GM18520 (cell line): ENCODE measurements around the gene MYO9A.
A peak's percentile ranks its signal among the peaks of the same experiment; 100 is the strongest.

Experiments
- ATAC-seq: cut with Tn5 transposase; IDR thresholded peaks from one replicate; pipeline ENCODE4 v1.9.1; 2021; ENCODE audit not compliant: unreplicated experiment

Gene MYO9A, protein sequence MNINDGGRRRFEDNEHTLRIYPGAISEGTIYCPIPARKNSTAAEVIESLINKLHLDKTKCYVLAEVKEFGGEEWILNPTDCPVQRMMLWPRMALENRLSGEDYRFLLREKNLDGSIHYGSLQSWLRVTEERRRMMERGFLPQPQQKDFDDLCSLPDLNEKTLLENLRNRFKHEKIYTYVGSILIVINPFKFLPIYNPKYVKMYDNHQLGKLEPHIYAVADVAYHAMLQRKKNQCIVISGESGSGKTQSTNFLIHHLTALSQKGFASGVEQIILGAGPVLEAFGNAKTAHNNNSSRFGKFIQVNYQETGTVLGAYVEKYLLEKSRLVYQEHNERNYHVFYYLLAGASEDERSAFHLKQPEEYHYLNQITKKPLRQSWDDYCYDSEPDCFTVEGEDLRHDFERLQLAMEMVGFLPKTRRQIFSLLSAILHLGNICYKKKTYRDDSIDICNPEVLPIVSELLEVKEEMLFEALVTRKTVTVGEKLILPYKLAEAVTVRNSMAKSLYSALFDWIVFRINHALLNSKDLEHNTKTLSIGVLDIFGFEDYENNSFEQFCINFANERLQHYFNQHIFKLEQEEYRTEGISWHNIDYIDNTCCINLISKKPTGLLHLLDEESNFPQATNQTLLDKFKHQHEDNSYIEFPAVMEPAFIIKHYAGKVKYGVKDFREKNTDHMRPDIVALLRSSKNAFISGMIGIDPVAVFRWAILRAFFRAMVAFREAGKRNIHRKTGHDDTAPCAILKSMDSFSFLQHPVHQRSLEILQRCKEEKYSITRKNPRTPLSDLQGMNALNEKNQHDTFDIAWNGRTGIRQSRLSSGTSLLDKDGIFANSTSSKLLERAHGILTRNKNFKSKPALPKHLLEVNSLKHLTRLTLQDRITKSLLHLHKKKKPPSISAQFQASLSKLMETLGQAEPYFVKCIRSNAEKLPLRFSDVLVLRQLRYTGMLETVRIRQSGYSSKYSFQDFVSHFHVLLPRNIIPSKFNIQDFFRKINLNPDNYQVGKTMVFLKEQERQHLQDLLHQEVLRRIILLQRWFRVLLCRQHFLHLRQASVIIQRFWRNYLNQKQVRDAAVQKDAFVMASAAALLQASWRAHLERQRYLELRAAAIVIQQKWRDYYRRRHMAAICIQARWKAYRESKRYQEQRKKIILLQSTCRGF (N-terminal part only)

DNA sequence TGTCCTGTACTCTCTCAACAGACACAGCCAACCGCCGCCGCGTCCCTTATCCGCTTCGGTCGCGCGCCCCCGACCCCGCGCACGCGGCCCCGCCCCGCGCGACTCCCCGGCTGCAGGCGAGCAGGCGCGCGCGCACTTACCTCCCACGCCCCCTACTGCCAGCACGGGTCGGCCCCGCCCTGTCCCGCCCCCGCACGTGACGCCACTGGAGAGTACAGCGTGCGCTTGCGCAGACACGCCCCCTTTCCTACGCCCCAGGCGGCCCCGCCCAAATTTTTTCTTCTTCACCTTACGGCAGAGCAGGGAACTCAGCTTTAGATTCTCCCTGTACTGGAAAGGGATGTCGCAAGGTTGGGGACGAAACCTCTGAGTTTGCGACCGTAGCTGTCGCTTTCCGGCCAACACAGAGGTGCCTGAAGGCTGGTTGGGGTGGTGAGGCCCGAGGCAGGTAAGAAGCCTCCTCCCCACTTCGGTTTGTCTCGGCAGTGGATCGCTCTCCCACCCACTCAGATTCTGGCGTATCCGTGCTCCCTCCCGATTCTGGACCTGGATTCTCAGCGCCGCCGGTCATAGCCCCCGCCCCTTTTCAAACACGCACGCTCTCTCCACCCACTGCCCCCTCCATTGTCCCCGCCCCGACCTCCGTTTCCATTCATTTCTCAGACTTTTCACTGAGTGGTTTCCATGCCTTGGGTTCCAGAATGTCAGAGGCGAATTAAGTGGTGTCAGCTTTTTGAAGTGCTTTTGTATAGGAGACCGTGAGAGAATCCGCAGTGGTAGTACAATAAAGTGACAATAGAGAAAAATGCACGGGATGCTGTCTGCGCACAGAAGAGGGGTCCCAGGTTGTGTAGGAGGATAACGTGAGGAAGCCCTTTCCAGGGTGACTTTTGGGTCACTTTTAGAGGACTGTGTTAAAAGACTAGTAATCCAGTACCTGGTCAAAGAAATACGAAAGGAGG, at the start of gene MYO9A, which contains the start of gene SENP8:
Gene MYO9A (minus strand): TSS at position 134 of the 962 bp plus-strand sequence. CDS start 71,587 bp downstream, outside the sequence.
Gene SENP8 (plus strand): TSS at position 387 of the 962 bp plus-strand sequence. CDS start 21,221 bp downstream, outside the sequence.
- peak; percentile 63 for ATAC-seq

GRCh38 chr15:72167445-72167844, 49.5 kb upstream of the MYO9A start:
- no peak for ATAC-seq

DNA sequence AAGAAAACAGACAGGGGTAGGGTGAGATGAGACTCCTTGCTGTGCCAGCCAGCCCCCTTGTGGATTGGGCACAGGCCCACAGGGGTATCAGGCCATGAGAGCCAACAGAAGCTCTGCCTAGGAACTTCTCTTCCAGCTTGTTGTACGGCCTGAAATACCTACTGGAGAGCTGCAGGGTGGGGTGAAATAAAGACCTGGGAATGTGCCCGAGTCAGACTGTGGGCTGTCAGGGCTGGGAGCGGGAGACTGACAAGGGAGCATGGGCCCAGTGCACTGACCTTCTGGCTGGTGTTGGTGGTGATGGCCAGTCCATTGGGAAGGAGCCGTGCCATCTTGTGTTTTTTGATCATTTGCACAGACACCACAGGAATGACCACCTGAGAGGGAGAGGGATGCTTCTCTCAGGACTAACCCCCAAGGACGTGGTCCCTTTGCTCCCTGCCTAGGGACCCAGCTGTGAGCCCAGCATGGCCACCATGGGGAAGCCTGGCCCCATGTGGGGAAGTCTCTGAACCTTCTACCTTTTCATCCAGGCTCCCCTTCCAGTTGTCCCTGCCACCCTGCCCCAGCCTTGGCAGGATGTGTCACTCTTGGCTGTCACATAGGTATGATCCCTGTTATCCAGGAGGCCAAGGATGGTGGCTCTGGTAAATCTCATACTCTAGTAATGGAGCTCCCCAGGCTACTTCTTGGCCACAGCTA, 48.9 kb upstream of the MYO9A start:
- ATAC-seq = no peak

DNA sequence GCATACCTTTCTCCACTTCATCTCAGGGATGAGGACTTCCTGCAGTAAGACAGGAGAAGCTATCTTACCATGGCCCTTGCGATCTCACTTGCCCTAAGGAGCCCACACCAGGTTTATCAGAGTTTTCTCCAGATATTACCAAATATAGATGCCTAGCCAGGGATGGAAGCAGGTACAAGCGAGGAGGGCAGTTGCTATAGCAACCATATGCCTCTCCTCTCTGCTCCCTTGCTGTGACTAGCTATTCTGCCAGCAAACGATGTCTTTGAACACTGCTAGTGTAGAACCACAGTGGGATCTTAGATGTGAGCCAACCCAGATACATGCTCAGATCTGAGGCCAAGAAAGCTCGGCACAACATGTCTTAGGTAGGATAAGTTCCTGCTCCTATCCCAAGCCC, 45.8 kb upstream of the MYO9A start:
- ATAC-seq = no peak

- ATAC-seq = no peak
These were observed 44.6 kb upstream of the MYO9A start for GRCh38 chr15:72162569-72162968.

- ATAC-seq = no peak
These were observed 43.6 kb upstream of the MYO9A start for GRCh38 chr15:72161361-72162132.

DNA sequence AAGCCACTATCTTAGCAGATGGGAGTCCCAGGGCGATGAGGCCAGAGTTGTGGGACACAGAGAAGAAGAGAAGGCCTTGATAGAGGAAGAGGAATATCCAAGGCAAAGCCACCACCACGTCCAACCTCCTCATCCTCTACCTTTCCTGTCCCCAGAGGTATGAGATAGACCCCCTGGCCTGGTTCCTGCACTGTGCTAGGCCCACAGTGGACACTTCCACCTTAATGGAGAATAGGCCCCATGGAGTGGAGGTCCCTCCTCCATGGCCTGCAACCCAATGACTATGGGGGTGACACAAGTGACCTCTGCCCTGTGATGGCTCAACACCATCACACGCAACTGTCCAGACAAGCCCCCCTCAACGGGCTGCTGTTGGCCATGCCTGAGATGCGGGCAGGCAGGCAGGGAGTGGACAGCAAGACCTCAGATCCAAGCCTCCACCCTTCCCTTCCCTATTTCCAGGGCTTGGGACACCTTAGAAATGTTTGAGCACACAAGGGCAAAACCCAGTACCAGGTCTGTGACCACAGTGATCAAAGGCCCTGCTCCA, 42.8 kb upstream of the MYO9A start:
- no peak for ATAC-seq

DNA sequence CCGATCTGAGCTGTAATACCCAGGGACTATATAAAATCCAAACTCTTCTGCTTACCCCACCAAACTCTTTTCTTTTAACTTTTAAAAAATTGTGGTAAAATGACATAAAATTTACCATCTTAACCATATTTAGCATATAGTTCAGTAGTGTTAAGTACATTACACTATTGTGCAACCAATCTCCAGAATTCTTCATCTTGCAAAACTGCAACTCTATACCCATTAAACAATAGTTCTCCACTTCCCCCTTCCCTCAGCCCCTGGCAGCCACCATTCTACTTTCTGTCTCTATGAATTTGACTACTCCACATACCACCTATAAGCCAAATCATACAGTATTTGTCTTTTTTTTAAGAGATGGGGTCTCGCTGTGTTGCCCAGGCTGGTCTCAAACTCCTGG, 39.0 kb upstream of the MYO9A start:
- no peak for ATAC-seq

DNA sequence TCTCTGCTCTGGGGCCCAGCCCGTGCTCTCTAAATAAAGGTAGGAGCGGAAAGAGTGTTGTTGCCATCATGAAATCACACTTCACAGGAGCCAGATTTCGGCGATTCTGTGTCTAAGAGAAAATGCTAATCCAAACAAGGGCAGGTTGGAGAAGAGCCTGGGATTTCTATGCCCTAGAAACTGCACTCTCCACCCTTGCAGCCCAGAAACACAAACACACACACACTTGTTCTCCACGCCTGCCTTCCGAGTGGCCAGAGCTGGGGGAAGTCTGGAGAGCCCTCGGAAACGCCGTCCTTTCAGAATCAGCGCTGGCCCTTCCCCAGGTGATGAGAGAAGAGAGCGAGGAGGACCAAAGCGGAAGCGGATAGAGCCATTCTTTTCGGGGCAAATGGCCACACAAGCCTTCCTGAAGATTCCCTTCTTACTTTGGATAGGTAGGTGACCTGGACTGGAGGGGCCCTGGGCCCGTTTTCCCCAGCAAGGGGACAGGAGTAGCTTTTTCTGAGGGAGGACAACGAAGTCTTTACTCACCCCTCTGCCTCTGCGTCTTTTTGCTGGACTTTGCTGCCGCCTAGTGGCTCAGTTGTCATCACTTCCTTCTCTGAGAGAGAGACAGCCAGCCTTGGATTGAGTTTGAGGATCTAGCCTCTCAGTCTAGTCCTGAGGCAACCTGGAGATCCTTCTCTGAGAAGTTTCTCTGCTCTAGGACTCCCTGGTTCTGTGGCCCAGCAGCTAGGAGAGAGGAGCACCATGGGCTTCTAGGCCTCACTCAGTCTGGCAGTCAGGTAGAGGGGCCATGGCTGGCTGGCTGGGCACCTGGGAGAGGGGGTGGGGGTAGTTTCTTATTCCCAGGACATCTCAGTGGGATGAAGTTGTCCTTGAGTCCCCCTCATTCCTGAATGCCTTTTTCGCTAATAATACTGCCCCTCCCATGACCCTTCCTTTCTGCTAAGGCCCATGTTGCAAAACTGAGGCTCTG, 38.0 kb upstream of the MYO9A start:
- no peak for ATAC-seq

DNA sequence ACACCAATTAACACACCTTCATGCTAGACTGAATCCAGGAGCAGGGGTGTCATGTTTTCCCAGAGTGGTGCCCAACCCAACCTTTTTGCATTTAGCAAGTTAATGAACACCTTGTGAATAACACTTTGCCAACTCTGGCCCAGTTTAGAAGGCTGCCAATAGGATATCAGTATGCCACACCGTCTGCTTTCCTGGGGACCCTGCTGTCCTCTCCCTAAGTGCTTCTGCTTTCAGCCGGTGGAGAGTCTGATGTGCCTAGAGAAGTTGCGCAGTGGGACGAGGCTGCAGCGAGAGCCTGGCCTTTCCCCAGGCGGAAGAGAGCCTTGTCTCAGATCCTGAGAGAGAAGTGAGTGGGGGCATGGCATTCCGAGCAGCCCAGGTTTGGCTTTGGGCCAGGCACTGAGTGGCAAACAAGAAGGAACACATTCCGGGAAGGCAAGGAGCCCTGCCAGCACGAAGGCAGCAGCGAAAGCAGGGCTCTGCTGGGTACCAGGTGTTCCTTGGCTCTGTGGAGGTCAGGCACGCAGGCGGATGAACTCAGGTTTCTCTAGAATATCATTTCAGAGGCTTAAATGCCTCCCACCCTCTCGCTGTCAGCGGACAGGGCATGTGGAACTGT, 37.2 kb upstream of the MYO9A start:
- ATAC-seq = no peak

DNA sequence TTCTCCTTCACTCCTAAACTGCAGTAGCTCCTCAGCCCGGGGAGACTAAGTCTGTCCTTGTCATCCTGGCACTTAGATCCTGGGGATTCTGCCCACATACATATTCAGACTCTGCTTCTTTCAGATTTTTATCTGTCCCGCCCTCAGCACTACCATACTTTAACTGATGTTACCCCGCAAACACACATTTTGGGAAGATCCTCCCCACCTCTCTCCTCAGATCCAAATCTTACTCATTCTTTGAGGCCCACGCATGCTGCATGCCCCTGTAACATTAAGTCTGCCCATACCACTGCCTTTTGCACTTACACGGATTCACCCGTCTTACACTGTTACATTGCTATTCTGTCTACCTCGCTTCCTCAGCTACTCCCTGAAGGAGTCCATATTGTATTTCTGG, 36.4 kb upstream of the MYO9A start:
- no peak for ATAC-seq

DNA sequence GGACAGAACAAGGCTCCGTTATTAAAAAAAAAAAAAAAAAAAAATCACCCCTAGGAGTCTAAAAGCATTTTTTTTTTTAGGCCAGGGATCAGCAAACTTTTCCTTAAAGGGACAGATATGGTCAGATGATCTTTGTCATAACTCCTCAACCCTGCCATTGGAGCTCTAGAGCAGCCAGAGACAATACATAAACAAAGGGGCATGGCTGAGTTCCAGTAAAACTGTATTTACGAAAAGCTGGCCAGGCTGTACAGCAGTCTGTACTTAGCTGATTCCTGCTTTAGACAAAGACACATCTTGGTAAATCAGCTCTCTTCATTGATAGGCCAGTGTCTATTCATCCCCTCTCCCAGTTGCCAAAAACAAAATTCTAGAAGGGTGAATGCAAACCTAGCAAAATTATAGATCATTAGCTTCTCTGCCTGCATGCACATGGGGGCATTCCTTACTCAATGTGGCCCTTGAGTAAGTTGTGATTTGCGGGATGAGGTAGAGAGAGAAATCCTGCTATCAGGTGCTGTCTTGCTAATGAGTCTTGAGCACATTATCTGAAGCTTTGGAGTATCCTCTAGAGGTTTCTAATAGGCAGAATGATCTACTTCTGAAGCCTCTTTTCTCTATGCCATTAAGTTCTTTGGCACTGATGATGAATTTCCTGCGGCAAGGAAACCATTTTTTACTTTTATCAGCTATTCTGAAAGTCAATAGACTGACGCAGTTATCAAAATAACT, 35.5 kb upstream of the MYO9A start:
- ATAC-seq = no peak

GRCh38 chr15:72147418-72147817, 29.5 kb upstream of the MYO9A start:
- ATAC-seq = no peak

GRCh38 chr15:72146934-72147333, 29.0 kb upstream of the MYO9A start:
- ATAC-seq = no peak

- no peak for ATAC-seq
These were observed 28.3 kb upstream of the MYO9A start for GRCh38 chr15:72146221-72146620.
